Stimulated activated CD4-positive, alpha-beta T cell treated with anti-CD3 and anti-CD28 coated beads, Interleukin-4, amount 100 ng/mL, for 1 hour (primary cell): ENCODE results near the gene MAN2B1.

Experiments used
- DNase-seq: peaks from one replicate; pipeline ENCODE4 v3.0.0-alpha.2; 2020

The MAN2B1 gene

GRCh38 chr19:12610540-12611360 is 55.8 kb downstream of the MAN2B1 start, which contains the start of the genes ZNF490 and ZNF791:
TSS of gene ZNF490 (minus strand) at chr19:12610813. CDS start at chr19:12610680, 133 bp downstream.
TSS of gene ZNF791 (plus strand) at chr19:12610920. CDS start at chr19:12611080, 160 bp downstream.
- peak; percentile 96 for DNase-seq

DNA sequence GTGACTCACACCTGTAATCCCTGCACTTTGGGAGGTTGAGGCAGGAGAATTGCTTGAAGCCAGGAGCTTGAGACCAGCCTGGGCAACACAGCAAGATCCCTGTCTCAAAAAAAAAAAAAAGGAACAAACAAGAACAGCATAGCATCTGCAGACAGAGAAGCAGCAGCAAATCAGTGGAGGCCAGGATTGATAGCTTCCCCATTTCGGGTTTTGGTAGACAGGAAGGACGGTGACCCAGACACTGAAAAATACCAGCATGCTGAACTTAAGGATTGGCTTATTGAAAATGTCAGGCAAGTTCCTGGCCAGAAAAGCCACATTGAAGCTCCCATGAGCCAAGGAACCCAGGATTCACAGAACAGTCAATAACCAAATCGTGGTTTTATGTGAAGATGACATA is 58.9 kb downstream of the MAN2B1 start:
- DNase-seq, result no peak

DNA sequence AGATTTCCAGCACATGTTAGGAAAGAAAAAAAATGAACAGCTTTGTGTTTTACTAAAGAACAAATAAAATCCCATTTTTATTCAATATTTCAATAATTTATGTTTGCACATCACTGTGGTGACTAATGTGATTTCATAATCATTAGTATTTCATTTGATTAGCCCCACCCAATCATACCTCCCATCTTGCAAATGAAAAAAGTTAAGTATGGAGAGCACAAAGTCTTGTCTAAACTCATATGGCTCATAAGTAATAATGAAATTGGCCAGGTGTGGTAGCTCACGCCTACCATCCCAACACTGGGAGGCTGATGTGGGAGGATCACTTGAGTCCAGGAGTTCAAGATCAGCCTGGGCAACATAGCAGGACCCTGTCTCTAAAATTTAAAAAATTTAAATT is 59.7 kb downstream of the MAN2B1 start:
- DNase-seq, result no peak

GRCh38 chr19:12603714-12604113 is 62.8 kb downstream of the MAN2B1 start:
- DNase-seq, result peak; percentile 30

DNA sequence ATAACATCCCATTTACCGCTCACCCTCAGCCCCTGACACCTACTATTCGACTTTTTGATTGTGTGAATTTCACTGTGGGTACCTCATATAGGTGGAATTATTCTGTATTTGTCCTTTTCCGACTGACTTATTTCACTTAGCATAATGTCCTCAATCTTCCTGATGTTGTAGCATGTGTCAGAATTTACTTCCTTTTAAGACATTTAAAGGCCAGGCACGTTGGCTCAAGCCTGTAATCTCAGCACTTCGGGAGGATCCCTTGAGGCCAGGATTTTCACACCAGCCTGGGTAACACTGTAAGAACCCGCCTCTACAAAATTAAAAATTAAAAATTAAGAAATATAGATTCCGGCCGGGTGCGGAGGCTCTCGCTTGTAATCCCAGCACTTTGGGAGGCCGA is 68.9 kb downstream of the MAN2B1 start:
- no peak for DNase-seq

DNA sequence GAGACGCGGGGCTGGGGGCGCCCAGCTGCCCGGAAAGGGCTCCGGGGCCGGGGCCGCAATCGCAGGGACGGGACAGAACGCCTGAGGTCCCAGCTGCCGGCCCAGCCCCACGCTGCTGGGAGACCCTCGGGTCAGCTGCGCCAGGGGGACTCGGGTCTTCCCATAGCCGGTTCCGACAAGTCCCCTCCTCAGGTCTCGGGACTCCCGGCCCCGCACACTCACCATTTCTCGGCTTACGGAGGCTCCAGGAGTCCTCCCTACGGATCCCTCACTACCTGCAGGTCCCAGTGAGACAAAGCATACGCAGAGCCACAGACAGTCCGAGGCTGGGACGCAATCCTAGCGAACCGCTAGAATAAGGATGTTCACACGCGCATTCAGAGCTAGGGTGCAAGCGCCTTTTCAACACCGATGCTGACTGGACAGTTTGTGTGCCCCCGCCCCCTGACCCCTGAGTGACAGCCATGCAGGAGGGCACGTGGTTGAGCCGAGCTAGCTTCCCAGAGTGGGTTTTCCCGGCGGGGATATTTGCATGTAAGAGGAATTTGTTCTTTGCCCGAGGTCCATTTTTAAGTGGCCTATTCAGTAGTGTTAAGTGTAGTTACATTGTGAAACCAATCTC is 69.5 kb downstream of the MAN2B1 start:
- no peak for DNase-seq
